Activated naive CD4-positive, alpha-beta T cell treated with anti-CD3 and anti-CD28 coated beads for 36 hours (primary cell): ENCODE data around the gene PPP2R2D. TPM values are rescaled to one million over a fixed set of nuclear protein-coding genes. Genes with fewer than 3 reads are reported as not detected.

Experiments used
- CTCF ChIA-PET: fragments of 350-600 bp; sonication (Branson Sonifier 250); formaldehyde crosslinking; loops from one replicate; lab custom pipeline; 2021; ENCODE audit warnings: antibody characterized with exemption; lab: Charles Lee
- DNase-seq: peaks from one replicate; pipeline ENCODE4 v3.0.0-alpha.2; 2020
- H3K27ac Mint-ChIP-seq: one replicate; pipeline ENCODE4 v1.8.0; 2021; ENCODE audit warnings: mild to moderate bottlenecking, mixed read lengths
- H3K27me3 Mint-ChIP-seq: one replicate; pipeline ENCODE4 v1.8.0; 2021; ENCODE audit warnings: low read depth, mixed read lengths
- H3K36me3 Mint-ChIP-seq: one replicate; pipeline ENCODE4 v1.8.0; 2021; ENCODE audit warnings: low read depth, mixed read lengths
- H3K4me1 Mint-ChIP-seq: one replicate; pipeline ENCODE4 v1.8.0; 2021; ENCODE audit warnings: low read depth, mixed read lengths
- H3K4me3 Mint-ChIP-seq: one replicate; pipeline ENCODE4 v1.8.0; 2021; ENCODE audit warnings: mild to moderate bottlenecking, moderate library complexity, mixed read lengths
- H3K9me3 Mint-ChIP-seq: one replicate; pipeline ENCODE4 v1.8.0; 2021; ENCODE audit warnings: mixed read lengths
- intact Hi-C: fragments of 100-400 bp; cut with micrococcal nuclease; formaldehyde crosslinking; loops from one replicate; pipeline ENCODE4 v1.15.1; 2023
- total RNA-seq, 2 experiments: library from RNA; stranded (reverse); gene quantifications; one replicate each; pipeline ENCODE4 v1.2.3, GENCODE V29; 2021

PPP2R2D gene
- total RNA-seq, 2 experiments from 2014 or later, result 31.5 to 34.7 TPM

DNA sequence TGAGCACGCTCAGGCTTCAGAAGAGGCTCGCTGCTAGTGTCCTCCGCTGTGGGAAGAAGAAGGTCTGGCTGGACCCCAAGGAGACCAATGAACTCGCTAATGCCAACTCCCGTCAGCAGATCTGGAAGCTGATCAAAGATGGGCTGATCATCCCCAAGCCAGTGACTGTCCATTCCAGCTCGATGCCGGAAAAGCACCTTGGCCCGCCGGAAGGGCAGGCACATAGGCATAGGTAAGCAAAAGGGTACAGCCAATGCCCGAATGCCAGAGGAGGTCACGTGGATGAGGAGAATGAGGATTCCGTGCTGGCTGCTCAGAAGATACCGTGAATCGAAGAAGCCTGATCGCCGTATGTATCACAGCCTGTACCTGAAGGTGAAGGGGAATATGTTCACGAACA lies 5.7 kb upstream of the PPP2R2D start:
- Mint-ChIP-seq H3K4me1 (peaks cover 14% of the 10 kb centered on the region), H3K36me3 (no peaks in the 10 kb centered on the region), H3K9me3 (no peaks in the 10 kb centered on the region), H3K27ac (no peak overlapping the region), H3K27me3 (peaks cover 4% of the 10 kb centered on the region), H3K4me3 (no peak overlapping the region)
- no peak for DNase-seq
- intact Hi-C loops, result no loop called here
- CTCF ChIA-PET, result interaction anchor here (1.3 to 1.7 kb wide), 2 partner anchors 9 to 128 kb away, joined by 4 to 8 read pairs; no protein-coding TSS in a partner anchor

DNA sequence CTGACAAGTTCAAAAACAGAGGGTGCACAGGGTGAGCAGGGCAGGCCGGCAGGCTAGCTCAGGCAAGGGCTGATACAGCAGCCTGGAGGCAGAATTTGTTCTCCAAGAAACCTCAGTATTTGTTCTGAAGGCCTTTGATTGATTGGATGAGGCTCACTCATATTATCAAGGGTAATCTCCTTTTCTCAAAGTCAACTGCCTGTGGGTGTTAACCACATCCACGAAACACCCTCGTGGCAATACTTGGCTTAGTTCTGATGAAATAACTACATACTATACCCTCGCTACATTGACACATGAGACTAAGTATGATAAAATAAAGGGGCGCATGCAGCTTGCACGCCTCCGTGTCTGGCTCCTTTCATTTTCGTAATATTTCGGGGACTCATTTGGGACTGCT lies 4.4 kb upstream of the PPP2R2D start:
- Mint-ChIP-seq H3K27ac (no peak overlapping the region), H3K4me3 (no peak overlapping the region), H3K9me3 (no peaks in the 10 kb centered on the region), H3K4me1 (peaks cover 14% of the 10 kb centered on the region), H3K27me3 (peaks cover 4% of the 10 kb centered on the region), H3K36me3 (no peaks in the 10 kb centered on the region)
- intact Hi-C loops, result no loop called here
- CTCF ChIA-PET, result interaction anchor here (0.6 to 2.3 kb wide), 6 partner anchors 8 to 336 kb away, joined by 3 to 16 read pairs (median 4); no protein-coding TSS in a partner anchor
- DNase-seq, result peak; percentile 24

DNA sequence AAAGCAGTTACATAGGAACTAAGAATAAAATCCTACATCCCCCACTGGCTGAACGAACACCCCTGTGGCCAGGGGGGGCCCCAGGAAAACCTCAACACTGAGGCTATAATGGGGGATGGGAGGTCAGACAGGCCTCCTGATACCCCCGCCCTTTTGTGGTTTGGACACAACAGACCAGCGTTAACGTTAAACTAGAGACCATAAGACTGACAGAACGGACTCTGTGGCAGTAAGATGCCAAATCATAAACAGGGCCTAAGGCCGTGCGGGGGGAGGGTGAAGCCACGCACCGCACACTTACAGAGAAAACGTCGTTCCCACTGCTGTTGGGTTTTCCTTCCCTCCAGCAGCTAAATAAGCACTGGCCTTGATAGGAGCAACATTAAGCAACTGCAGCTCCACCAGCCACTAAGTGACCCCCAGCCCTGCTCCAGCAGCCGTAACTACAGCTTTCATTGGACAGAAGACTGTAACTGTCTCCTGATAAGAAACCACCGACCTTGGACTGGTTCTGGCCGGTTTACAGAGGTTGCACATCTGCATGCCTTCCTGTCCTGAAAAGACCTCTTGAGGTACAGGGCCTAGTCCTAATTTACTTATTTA lies 3.4 kb upstream of the PPP2R2D start:
- H3K27me3 Mint-ChIP-seq, result peaks cover 4% of the 10 kb centered on the region
- no peaks in the 10 kb centered on the region for H3K9me3 Mint-ChIP-seq
- peaks cover 18% of the 10 kb centered on the region for H3K4me1 Mint-ChIP-seq
- intact Hi-C loops, result no loop called here
- CTCF ChIA-PET, result interaction anchor here (1.2 to 2.3 kb wide), 4 partner anchors 7 to 125 kb away, joined by 3 to 16 read pairs (median 4); no protein-coding TSS in a partner anchor
- H3K4me3 Mint-ChIP-seq, result no peak overlapping the region
- H3K27ac Mint-ChIP-seq, result no peak overlapping the region
- H3K36me3 Mint-ChIP-seq, result peaks cover 5% of the 10 kb centered on the region
- no peak for DNase-seq

DNA sequence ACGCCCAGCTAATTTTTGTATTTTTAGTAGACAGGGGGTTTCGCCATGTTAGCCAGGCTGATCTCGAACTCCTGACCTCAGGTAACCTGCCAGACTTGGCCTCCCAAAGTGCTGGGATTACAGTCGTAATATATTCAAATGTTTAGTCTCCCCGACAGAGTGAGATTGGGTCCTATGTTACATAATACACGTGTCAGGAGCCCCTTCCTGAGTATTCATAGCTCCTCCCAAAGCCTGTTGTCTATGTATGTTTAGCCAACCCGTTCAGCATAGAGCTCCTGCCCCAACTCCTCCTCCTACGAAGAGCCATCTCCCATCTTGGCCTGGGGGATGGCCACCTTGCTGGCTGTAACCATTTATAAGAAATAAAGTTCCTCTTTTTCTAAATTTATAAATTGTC lies 2.7 kb upstream of the PPP2R2D start:
- Mint-ChIP-seq H3K4me1 (peaks cover 23% of the 10 kb centered on the region), H3K4me3 (no peak overlapping the region), H3K36me3 (peaks cover 5% of the 10 kb centered on the region), H3K27ac (no peak overlapping the region), H3K9me3 (no peaks in the 10 kb centered on the region), H3K27me3 (peaks cover 4% of the 10 kb centered on the region)
- DNase-seq, result no peak
- CTCF ChIA-PET, result interaction anchor here (2.3 kb wide), 1 partner anchor 12 kb away, joined by 16 read pairs; no protein-coding TSS in a partner anchor
- intact Hi-C loops, result no loop called here

DNA sequence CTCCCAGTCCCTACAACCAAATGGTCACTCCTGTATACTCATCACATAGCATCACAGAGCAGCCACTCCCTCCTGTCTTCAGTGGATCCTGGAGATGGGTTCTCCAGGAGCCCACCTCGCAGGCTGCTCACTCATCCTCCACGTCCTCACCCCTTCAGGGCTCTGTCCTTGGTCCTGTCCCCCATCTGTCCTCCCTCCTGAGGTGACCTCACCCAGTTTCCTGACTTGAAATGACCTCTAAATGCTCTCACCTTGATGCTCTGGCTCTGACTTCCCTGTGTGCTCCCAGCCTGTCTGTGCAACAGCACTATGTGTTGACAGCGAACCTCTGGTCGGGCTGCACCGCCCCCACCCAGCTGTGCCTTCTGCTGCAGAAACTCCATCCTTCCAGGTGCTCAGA lies 2.1 kb upstream of the PPP2R2D start:
- no peak overlapping the region for H3K27ac Mint-ChIP-seq
- H3K36me3 Mint-ChIP-seq, result peaks cover 5% of the 10 kb centered on the region
- intact Hi-C loops, result no loop called here
- no peaks in the 10 kb centered on the region for H3K9me3 Mint-ChIP-seq
- peaks cover 28% of the 10 kb centered on the region for H3K4me1 Mint-ChIP-seq
- H3K27me3 Mint-ChIP-seq, result peaks cover 4% of the 10 kb centered on the region
- H3K4me3 Mint-ChIP-seq, result no peak overlapping the region
- CTCF ChIA-PET, result no interaction called here
- DNase-seq, result no peak

DNA sequence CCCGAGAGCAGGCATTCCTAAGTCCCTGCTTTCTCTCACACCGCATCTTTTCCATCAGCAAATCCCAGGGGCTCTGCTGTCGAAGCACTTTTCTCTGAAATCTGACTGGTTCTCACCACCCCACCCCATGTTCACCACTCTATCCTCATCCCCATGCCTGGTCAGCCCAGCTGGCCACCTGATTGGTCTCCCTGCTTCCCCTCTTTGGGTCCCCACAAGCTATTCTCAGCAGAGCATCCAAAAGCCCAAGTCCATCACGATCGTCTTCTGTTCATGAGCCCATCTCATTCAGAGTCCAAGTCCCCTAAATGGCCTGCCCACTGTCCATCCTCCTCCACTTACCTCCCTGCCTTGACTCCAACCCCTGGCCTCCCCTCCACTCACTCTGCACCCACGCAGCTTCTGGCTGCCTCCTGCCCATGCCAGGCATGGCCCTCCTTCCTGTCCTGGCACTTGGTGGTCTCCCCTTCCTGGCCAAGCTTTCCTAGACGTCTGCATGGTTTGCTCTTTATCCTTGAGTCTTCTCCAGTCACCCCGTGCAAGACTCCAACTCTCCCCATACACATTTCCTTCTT lies 1.6 kb upstream of the PPP2R2D start:
- Mint-ChIP-seq H3K27me3 (peaks cover 4% of the 10 kb centered on the region), H3K4me1 (peaks cover 33% of the 10 kb centered on the region), H3K9me3 (no peaks in the 10 kb centered on the region), H3K36me3 (peaks cover 5% of the 10 kb centered on the region), H3K27ac (no peak overlapping the region), H3K4me3 (peak overlapping the region; percentile 84)
- intact Hi-C loops, result no loop called here
- CTCF ChIA-PET, result interaction anchor here (0.6 to 1.4 kb wide), 5 partner anchors 23 to 123 kb away, joined by 3 to 10 read pairs (median 5); no protein-coding TSS in a partner anchor
- no peak for DNase-seq

DNA sequence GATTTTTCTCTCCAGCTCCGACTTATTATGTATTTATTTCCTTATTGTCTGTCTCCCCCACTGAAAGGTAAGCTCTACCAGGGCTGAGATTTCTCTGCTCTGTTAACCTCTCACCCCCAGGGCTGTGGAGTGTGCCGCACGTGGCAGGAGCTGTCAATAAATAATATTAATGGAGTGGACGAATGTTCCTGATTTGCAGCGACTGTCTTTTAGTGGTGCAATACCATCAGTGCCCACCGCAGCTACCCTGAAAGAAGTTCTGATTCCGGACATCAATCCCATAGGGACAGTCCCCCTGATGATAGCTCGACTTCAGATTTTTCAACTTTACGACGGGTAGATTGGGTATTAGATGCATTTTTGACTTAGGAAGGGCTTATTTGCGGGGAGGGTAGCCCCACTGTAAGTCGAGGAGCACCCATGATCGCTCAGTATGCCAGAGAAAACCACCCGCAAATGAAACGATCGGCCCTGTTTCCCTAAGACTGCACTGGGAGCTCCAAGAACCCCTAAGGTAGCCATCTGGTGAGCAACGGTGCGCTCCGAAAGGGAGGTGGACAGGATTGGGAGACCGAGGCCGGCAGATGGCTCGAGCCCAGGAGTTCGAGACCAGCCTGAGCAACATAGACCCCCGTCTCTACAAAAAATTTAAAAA lies 986 bp upstream of the PPP2R2D start:
- CTCF ChIA-PET, result interaction anchor here (0.6 to 1.5 kb wide), 6 partner anchors 14 to 123 kb away, joined by 3 to 11 read pairs (median 6); no protein-coding TSS in a partner anchor

DNA sequence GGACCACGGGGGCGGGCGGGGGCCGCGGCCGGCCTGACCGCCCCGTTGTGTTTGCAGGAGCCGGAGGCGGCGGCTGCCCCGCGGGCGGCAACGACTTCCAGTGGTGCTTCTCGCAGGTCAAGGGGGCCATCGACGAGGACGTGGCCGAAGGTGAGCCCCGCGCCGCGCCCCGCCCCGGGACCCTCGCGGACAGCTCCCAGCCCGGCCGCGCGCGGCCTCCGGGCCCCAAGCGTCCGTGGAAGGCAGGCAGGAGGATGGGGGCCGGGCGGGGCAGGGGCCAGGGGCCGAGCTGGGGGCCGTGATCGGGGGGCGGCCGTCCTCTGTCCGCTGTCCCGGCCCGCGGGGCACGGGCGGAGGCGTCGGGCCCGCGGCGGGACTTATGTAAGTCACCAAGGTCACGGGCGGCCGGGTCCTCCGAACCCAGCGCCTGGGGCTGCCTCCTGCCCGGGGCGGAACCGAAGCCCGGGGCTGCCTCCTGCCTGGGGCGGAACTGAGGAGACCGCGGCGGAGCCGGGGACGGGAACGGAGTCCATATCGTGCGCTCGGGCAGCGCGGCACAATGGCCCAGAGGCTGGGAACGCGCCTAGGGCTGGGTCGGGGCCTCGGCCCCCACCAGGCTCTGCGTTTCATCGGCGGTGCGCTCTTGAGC lies 497 bp downstream of the PPP2R2D start:
- no peaks in the 10 kb centered on the region for H3K9me3 Mint-ChIP-seq
- H3K4me1 Mint-ChIP-seq, result peaks cover 50% of the 10 kb centered on the region
- CTCF ChIA-PET, result interaction anchor here (0.6 to 1.5 kb wide), 4 partner anchors 15 to 78 kb away, joined by 3 to 11 read pairs (median 3); no protein-coding TSS in a partner anchor
- peak overlapping the region; percentile 92 for H3K27ac Mint-ChIP-seq
- intact Hi-C loops, result loop anchor here (2.0 to 10.0 kb wide), 7 partner anchors 17 to 1791 kb away; partner anchors contain the start of genes C10orf143, INPP5A and MTG1
- H3K4me3 Mint-ChIP-seq, result peak overlapping the region; percentile 87
- peaks cover 11% of the 10 kb centered on the region for H3K36me3 Mint-ChIP-seq
- DNase-seq, result peak; percentile 52
- H3K27me3 Mint-ChIP-seq, result peaks cover 4% of the 10 kb centered on the region

More for the DNA sequence above, 986 bp upstream of the PPP2R2D start:
- Mint-ChIP-seq H3K4me3 (peak overlapping the region; percentile 84), H3K27me3 (peaks cover 4% of the 10 kb centered on the region), H3K9me3 (no peaks in the 10 kb centered on the region), H3K27ac (peak overlapping the region; percentile 79), H3K4me1 (peaks cover 39% of the 10 kb centered on the region), H3K36me3 (peaks cover 6% of the 10 kb centered on the region)
- peak; percentile 8 for DNase-seq
- intact Hi-C loops, result loop anchor here (1.0 to 10.0 kb wide), 8 partner anchors 15 to 1789 kb away; partner anchors contain the start of genes C10orf143, INPP5A and MTG1

DNA sequence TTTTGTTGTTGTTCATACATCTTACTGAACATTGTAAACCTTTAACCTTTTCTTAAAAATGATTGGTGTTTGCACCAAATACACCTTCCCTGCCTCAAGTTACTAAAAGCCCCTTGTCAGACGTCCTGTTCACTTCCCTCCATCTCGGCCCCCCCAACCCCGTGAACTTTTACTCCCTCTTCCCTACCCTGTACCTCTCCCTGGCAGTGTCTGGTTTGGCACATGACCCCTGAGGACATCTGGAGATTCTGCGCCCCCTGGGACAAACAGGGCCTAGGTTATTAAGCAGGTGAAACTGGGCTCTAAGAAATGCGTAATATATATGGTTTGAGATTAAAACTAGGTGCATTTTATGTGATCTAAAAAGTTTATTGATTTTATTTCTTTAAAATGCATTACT lies 1.4 kb downstream of the PPP2R2D start:
- peaks cover 13% of the 10 kb centered on the region for H3K36me3 Mint-ChIP-seq
- no peaks in the 10 kb centered on the region for H3K9me3 Mint-ChIP-seq
- CTCF ChIA-PET, result no interaction called here
- H3K4me3 Mint-ChIP-seq, result peak overlapping the region; percentile 87
- intact Hi-C loops, result loop anchor here (5.0 to 10.0 kb wide), 3 partner anchors 545 to 1493 kb away; partner anchors contain the start of genes INPP5A and MTG1
- H3K4me1 Mint-ChIP-seq, result peaks cover 50% of the 10 kb centered on the region
- peak overlapping the region; percentile 92 for H3K27ac Mint-ChIP-seq
- peaks cover 4% of the 10 kb centered on the region for H3K27me3 Mint-ChIP-seq
- no peak for DNase-seq

DNA sequence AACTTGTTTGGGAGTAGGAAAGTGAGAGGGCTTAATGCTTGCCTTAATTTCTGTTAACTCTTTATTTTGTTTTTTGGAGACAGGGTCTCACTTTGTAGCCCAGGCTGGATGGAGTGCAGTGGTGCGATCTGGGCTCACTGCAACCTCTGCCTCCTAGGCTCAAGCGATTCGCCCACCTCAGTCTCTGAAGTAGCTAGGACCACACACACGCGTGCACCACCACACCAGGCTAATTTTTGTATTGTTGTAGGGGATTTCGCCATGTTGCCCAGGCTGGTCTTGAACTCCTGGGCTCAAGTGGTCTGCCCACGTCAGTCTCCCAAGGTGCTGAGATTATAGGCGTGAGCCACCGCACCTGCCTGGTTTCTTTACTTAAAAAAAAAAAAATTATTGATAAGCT lies 1.9 kb downstream of the PPP2R2D start:
- H3K4me1 Mint-ChIP-seq, result peaks cover 55% of the 10 kb centered on the region
- DNase-seq, result no peak
- CTCF ChIA-PET, result no interaction called here
- H3K27ac Mint-ChIP-seq, result peak overlapping the region; percentile 92
- H3K36me3 Mint-ChIP-seq, result peaks cover 14% of the 10 kb centered on the region
- intact Hi-C loops, result loop anchor here (5.0 to 10.0 kb wide), 3 partner anchors 545 to 1492 kb away; partner anchors contain the start of genes INPP5A and MTG1
- no peaks in the 10 kb centered on the region for H3K9me3 Mint-ChIP-seq
- H3K27me3 Mint-ChIP-seq, result peaks cover 4% of the 10 kb centered on the region
- no peak overlapping the region for H3K4me3 Mint-ChIP-seq

DNA sequence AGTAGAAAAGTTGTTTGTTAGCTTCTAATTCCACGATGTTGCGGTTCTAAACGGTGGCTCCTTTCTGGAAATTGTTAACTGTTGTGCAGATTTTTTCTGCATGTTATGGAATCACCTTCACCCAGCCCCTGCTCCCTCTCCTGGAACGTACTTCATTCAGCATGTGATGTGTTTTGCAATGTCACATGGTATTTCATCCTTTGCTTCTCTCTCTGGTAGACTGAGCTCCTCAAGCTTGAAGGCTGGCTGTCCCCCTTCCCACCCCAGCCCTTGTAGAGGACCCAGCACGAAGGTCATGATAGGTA lies 4.4 kb downstream of the PPP2R2D start:
- peaks cover 20% of the 10 kb centered on the region for H3K36me3 Mint-ChIP-seq
- CTCF ChIA-PET, result interaction anchor here (0.9 to 1.7 kb wide), 3 partner anchors 9 to 118 kb away, joined by 3 to 7 read pairs (median 5); no protein-coding TSS in a partner anchor
- peak overlapping the region; percentile 16 for H3K4me3 Mint-ChIP-seq

More for the DNA sequence above, 4.4 kb downstream of the PPP2R2D start:
- H3K9me3 Mint-ChIP-seq, result no peaks in the 10 kb centered on the region
- intact Hi-C loops, result loop anchor here (1.0 to 10.0 kb wide), 3 partner anchors 23 to 1490 kb away; partner anchors contain the start of gene MTG1
- H3K4me1 Mint-ChIP-seq, result peaks cover 72% of the 10 kb centered on the region
- DNase-seq, result no peak
- peak overlapping the region; percentile 92 for H3K27ac Mint-ChIP-seq
- H3K27me3 Mint-ChIP-seq, result no peaks in the 10 kb centered on the region
